SU-DHL-6 (cell line): ENCODE results near the gene RBMS1.

Source experiments
- EZH2phosphoT487 ChIP-seq: fragments of 200-600 bp; sonication (generic), shearing (Covaris generic); conservative IDR thresholded peaks from 2 replicates; pipeline ENCODE4 v1.6.1; 2018; ENCODE audit warnings: mild to moderate bottlenecking, antibody characterized with exemption, low read length, moderate library complexity, mixed read lengths
- TF ChIP-seq, protein P1 (sequence below): fragments of 200-600 bp; sonication (generic); IDR thresholded peaks from one replicate; pipeline ENCODE4 v1.5.1; 2017; ENCODE audit warnings: antibody characterized with exemption, mild to moderate bottlenecking, low read length, moderate library complexity; ENCODE audit not compliant: insufficient read depth, poor library complexity, severe bottlenecking

DNA sequence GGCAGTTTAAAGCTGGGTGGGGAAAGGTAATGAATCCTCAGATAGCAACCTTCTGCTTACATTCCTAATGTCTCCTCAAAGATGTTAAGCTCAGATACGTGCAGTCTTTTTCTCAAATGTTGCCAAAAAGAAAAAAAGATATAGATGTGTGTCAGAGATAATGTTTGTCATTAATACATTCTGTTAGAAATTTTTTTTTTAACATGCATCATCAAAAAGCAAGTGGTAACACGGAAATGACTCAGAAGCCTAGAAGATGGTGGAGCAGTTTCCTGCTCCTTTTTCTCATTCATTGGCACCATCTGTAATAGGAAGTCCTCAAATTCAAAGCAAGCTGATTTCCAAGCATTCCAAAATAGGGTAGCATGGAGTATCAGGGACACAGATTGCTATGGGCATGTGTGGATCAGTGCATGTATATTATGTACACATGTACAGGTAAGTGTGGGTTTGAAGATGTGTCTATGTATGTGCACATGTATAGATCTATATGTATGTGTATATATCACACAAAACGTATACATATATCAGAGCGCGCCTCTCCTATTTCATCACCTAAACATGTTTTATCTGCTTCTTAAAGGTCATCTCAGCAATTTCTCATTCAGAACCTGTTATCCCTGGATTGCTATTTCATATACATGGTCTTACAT is 213.7 kb downstream of the RBMS1 start:
- TF ChIP-seq, protein P1, sequence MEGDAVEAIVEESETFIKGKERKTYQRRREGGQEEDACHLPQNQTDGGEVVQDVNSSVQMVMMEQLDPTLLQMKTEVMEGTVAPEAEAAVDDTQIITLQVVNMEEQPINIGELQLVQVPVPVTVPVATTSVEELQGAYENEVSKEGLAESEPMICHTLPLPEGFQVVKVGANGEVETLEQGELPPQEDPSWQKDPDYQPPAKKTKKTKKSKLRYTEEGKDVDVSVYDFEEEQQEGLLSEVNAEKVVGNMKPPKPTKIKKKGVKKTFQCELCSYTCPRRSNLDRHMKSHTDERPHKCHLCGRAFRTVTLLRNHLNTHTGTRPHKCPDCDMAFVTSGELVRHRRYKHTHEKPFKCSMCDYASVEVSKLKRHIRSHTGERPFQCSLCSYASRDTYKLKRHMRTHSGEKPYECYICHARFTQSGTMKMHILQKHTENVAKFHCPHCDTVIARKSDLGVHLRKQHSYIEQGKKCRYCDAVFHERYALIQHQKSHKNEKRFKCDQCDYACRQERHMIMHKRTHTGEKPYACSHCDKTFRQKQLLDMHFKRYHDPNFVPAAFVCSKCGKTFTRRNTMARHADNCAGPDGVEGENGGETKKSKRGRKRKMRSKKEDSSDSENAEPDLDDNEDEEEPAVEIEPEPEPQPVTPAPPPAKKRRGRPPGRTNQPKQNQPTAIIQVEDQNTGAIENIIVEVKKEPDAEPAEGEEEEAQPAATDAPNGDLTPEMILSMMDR: no peak
- TF ChIP-seq EZH2phosphoT487: no peak
